Measurements from ENCODE around the gene ZMAT5.
"Not testable (repeated sequence)": the region's sequence is repeated elsewhere in the genome, so short reads cannot be mapped to it uniquely, and the experiment has no call there.

ZMAT5 gene

GRCh38 chr22:29784451-29785361, 17.9 kb upstream of the ZMAT5 start:
- DNase-seq = no peak

- no peak for DNase-seq
Measured at GRCh38 chr22:29782061-29782845, 15.4 kb upstream of the ZMAT5 start.

GRCh38 chr22:29780748-29781676, 14.2 kb upstream of the ZMAT5 start:
- no peak for DNase-seq

GRCh38 chr22:29780220-29780619, 13.4 kb upstream of the ZMAT5 start:
- DNase-seq = no peak

GRCh38 chr22:29773233-29773632, 6.4 kb upstream of the ZMAT5 start:
- DNase-seq = no peak

GRCh38 chr22:29772170-29772641, 5.4 kb upstream of the ZMAT5 start:
- DNase-seq = no peak

- no peak for DNase-seq
Measured at GRCh38 chr22:29769723-29770321, 3.0 kb upstream of the ZMAT5 start.

- DNase-seq = no peak
Measured at GRCh38 chr22:29768052-29768693, 1.4 kb upstream of the ZMAT5 start.

GRCh38 chr22:29767171-29768051, 604 bp upstream of the ZMAT5 start, which contains the start of gene UQCR10:
Gene UQCR10 (plus strand): TSS chr22:29767369. CDS start chr22:29767399, 30 bp downstream.
- peak; percentile 84 to 85 for DNase-seq

- no peak for DNase-seq
Measured at GRCh38 chr22:29765905-29766631, 739 bp downstream of the ZMAT5 start.

GRCh38 chr22:29762263-29762662, 4.5 kb downstream of the ZMAT5 start:
- DNase-seq = peak; percentile 79 to 91

GRCh38 chr22:29758959-29759358, 7.8 kb downstream of the ZMAT5 start:
- DNase-seq = no peak

GRCh38 chr22:29758068-29758622, 8.7 kb downstream of the ZMAT5 start:
- no peak for DNase-seq

GRCh38 chr22:29757096-29757495, 9.7 kb downstream of the ZMAT5 start:
- DNase-seq = no peak

- no peak for DNase-seq
Measured at GRCh38 chr22:29756341-29756740, 10.5 kb downstream of the ZMAT5 start.

- peak in 1 of 2 experiments; percentile 33 for DNase-seq
Measured at GRCh38 chr22:29755889-29756288, 10.9 kb downstream of the ZMAT5 start.

GRCh38 chr22:29754658-29755395, 12.0 kb downstream of the ZMAT5 start:
- not testable (repeated sequence) for DNase-seq

GRCh38 chr22:29753808-29754657, 12.8 kb downstream of the ZMAT5 start:
- DNase-seq = no peak
